ENCODE data around the gene HOXB7. TPM values are rescaled to one million over a fixed set of nuclear protein-coding genes. Genes with fewer than 3 reads are reported as not detected.

The HOXB7 gene
- total RNA-seq, 1 experiment from 2014 or later = not detected

GRCh38 chr17:48609033-48609432 is 1.8 kb downstream of the HOXB7 start:
- Histone ChIP-seq H3K27me3 (ENCODE audit: insufficient read depth, low read length) (peaks cover 96% of the 10 kb centered on the region), H3K79me1 (ENCODE audit: insufficient read depth, low read depth, low read length, poor library complexity, severe bottlenecking) (no peaks in the 10 kb centered on the region), H3K23ac (ENCODE audit: insufficient read length, low read depth, low read length) (no peak overlapping the region), H3K4me1 (ENCODE audit: insufficient read depth, low read length) (no peaks in the 10 kb centered on the region), H2BK5ac (ENCODE audit: insufficient read length, low read length) (no peak overlapping the region), H4K5ac (ENCODE audit: insufficient read length, low read depth, low read length) (no peak overlapping the region), H4K91ac (ENCODE audit: insufficient read length, low read depth, low read length) (no peak overlapping the region), H2BK12ac (ENCODE audit: insufficient read length, low read depth, low read length) (no peak overlapping the region), H3K9me3 (ENCODE audit: control insufficient read depth, low read depth, low read length) (no peaks in the 10 kb centered on the region), H3T11ph (ENCODE audit: low read length) (no peak overlapping the region), H2AFZ (ENCODE audit: low read length) (no peak overlapping the region), H3K4ac (ENCODE audit: low read depth, low read length) (no peak overlapping the region), H3K23me2 (ENCODE audit: insufficient read length, low read depth, low read length, poor library complexity, severe bottlenecking) (peaks cover 5% of the 10 kb centered on the region), H3K9ac (ENCODE audit: extremely low read depth, insufficient read length, low read length) (no peak overlapping the region), H3K56ac (ENCODE audit: insufficient read length, low read depth, low read length) (no peak overlapping the region), H3K79me2 (ENCODE audit: insufficient read depth, low read length) (no peaks in the 10 kb centered on the region), H3K14ac (ENCODE audit: insufficient read depth, low read length) (no peak overlapping the region), H2BK120ac (ENCODE audit: low read depth, low read length, poor library complexity, severe bottlenecking) (no peak overlapping the region), H2BK20ac (ENCODE audit: low read depth, low read length, poor library complexity, severe bottlenecking) (no peak overlapping the region), H3K27ac (ENCODE audit: insufficient read length, low read depth, low read length) (no peak overlapping the region), H2BK15ac (ENCODE audit: low read depth, low read length) (no peak overlapping the region), H2AK5ac (ENCODE audit: insufficient read length, low read length) (no peak overlapping the region), H4K8ac (replicated peaks; ENCODE audit: insufficient read length, low read depth, low read length) (no peak overlapping the region), H3K4me2 (ENCODE audit: insufficient read depth, insufficient read length, low read length) (no peak overlapping the region), H3K18ac (ENCODE audit: insufficient read length, low read depth, low read length) (no peak overlapping the region), H4K20me1 (ENCODE audit: control insufficient read depth, insufficient read depth, insufficient read length) (no peaks in the 10 kb centered on the region)
- no peak for TF ChIP-seq CTCF (conservative IDR thresholded peaks at IDR 0.05)
- Mint-ChIP-seq H3K4me1 (peaks cover 12 to 25% of the 10 kb centered on the region in 2 experiments), H3K4me3 (no peak overlapping the region), H3K36me3 (ENCODE audit: insufficient read depth in 1 of 3, low read depth in 3 of 3) (no peaks in the 10 kb centered on the region; a peak in 1 of 7 replicates), H3K27ac (no peak overlapping the region), H3K27me3 (ENCODE audit: low read depth) (peaks cover 100% of the 10 kb centered on the region), H3K9me3 (peaks cover 9 to 16% of the 10 kb centered on the region in 2 experiments)
- DNase-seq = no peak

All from H9 (cell line).